K562 (cell line): ENCODE results near the gene EML6. TPM values are rescaled to one million over a fixed set of nuclear protein-coding genes. Genes with fewer than 3 reads are reported as not detected.

Source experiments
- ATAC-seq: fragments of 200-7000 bp; cut with Tn5 transposase; 3 replicates; pipeline ENCODE4 v1.9.1; 2020; ENCODE audit warnings: moderate library complexity
- BruUV-seq: library from RNA; stranded (reverse); fragments of 400-500 nt; replicated peaks from 2 replicates; lab custom pipeline; 2021; lab: Mats Ljungman, UMichigan
- CTCF ChIA-PET: fragments of 300-600 bp; formaldehyde crosslinking; extraction: SDS; loops from one replicate; lab custom pipeline; 2021; ENCODE audit warnings: low intra/inter-chr PET ratio; lab: Yijun Ruan, JAX
- POLR2A ChIA-PET: fragments of 300-600, 350-650 bp; sonication (Branson Sonifier 250); formaldehyde crosslinking; extraction: SDS; loops from one replicate; lab custom pipeline; 2021; ENCODE audit warnings: antibody characterized with exemption, inconsistent platforms; lab: Yijun Ruan, JAX
- DNase-seq, 4 experiments: peaks; one replicate each; pipeline versions ENCODE4 v3.0.0 to v3.0.0-alpha.2; 2011 to 2018; ENCODE audit warnings: low spot score in 3 of 4, mixed read lengths in 3 of 4; ENCODE audit errors: extremely low read depth in 1 of 4
- FAIRE-seq: peaks from 2 replicates; lab custom pipeline; 2011; peaks lifted over from hg19 to GRCh38; lab: Jason Lieb, UNC
- H2AFZ ChIP-seq: 2 replicates; pipeline ENCODE4 v1.6.0; 2011; ENCODE audit warnings: low read depth, low read length, control low read depth, inconsistent platforms
- H3K27ac ChIP-seq: fragments of 200-600 bp; 3 replicates; pipeline ENCODE4 v1.8.0; 2011; ENCODE audit warnings: low read depth, mild to moderate bottlenecking, control low read depth, inconsistent platforms, low read length, moderate library complexity, mixed read lengths; ENCODE audit errors: extremely low read depth
- H3K27me3 ChIP-seq, 2 experiments: fragments of 300-600 bp in 1 of 2; 2 replicates in 1 of 2; 3 replicates in 1 of 2; pipeline versions ENCODE4 v1.6.0 to v1.8.0; 2011; ENCODE audit warnings: inconsistent platforms in 2 of 2, low read length in 2 of 2, mild to moderate bottlenecking in 1 of 2, mixed read lengths in 1 of 2, moderate library complexity in 1 of 2; ENCODE audit not compliant: control insufficient read depth in 2 of 2, insufficient read depth in 2 of 2
- H3K36me3 ChIP-seq: fragments of 300-600 bp; 3 replicates; pipeline ENCODE4 v1.8.0; 2011; ENCODE audit warnings: mild to moderate bottlenecking, low read length, inconsistent platforms; ENCODE audit not compliant: control insufficient read depth, insufficient read depth
- H3K4me1 ChIP-seq, 2 experiments: fragments of 200-600 bp in 1 of 2; replicated peaks in 1 of 2; 2 replicates in 1 of 2; 3 replicates in 1 of 2; pipeline versions ENCODE4 v1.5.1 to v1.8.0; 2011; ENCODE audit warnings: inconsistent platforms in 2 of 2, low read length in 2 of 2, mild to moderate bottlenecking in 1 of 2, mixed read lengths in 1 of 2, moderate library complexity in 1 of 2; ENCODE audit not compliant: control insufficient read depth in 2 of 2, insufficient read depth in 2 of 2
- H3K4me2 ChIP-seq: 2 replicates; pipeline ENCODE4 v1.6.1; 2011; ENCODE audit warnings: low read length, control low read depth, inconsistent platforms, mixed read lengths; ENCODE audit not compliant: insufficient read depth
- H3K4me3 ChIP-seq: fragments of 200-600 bp; sonication (generic), shearing (Covaris generic); 2 replicates; pipeline ENCODE4 v1.5.1; 2016; ENCODE audit warnings: control low read depth, inconsistent platforms
- H3K79me2 ChIP-seq: fragments of 200-600 bp; 3 replicates; pipeline ENCODE4 v1.8.0; 2011; ENCODE audit warnings: low read length, inconsistent platforms; ENCODE audit not compliant: control insufficient read depth, insufficient read depth
- H3K9ac ChIP-seq, 2 experiments: 2 replicates each; pipeline versions ENCODE4 v1.6.0 to v1.6.1; 2011; ENCODE audit warnings: low read depth in 2 of 2, low read length in 2 of 2, control low read depth in 1 of 2, inconsistent platforms in 1 of 2, mild to moderate bottlenecking in 1 of 2, mixed read lengths in 1 of 2; ENCODE audit not compliant: insufficient read depth in 1 of 2
- H3K9me1 ChIP-seq: one replicate; pipeline ENCODE4 v1.6.0; 2011; ENCODE audit warnings: inconsistent platforms, mild to moderate bottlenecking, low read length, moderate library complexity; ENCODE audit not compliant: control insufficient read depth, insufficient read depth
- H3K9me3 ChIP-seq: replicated peaks from 2 replicates; pipeline ENCODE4 v1.5.1; 2011; ENCODE audit warnings: low read depth, low read length, inconsistent platforms; ENCODE audit not compliant: control insufficient read depth, insufficient read depth
- H4K20me1 ChIP-seq: replicated peaks from 2 replicates; pipeline ENCODE4 v1.6.1; 2011; ENCODE audit warnings: low read length, inconsistent platforms, mixed read lengths; ENCODE audit not compliant: control insufficient read depth, insufficient read depth
- CEBPG ChIP-seq, 3 experiments: fragments of 200-800 bp in 1 of 3; sonication (Bioruptor generic) in 1 of 3; sonication (generic) in 1 of 3; formaldehyde crosslinking in 1 of 3; IDR thresholded peaks in 2 of 3; conservative IDR thresholded peaks in 1 of 3; 2 replicates each; pipeline versions ENCODE4 v1.6.1 to v1.8.0; 2016 to 2022; ENCODE audit warnings: missing compliant biosample characterization in 2 of 3, missing genetic modification characterization in 2 of 3, mild to moderate bottlenecking in 1 of 3, missing genetic modification reagents in 1 of 3
- HOMEZ ChIP-seq: fragments of 250-450 bp; sonication (Bioruptor Pico); IDR thresholded peaks from 2 replicates; pipeline ENCODE4 v1.4.0; 2020; ENCODE audit warnings: mild to moderate bottlenecking, moderate library complexity
- ZNF174 ChIP-seq: fragments of 250-450 bp; sonication (Bioruptor Pico); IDR thresholded peaks from 2 replicates; pipeline ENCODE4 v1.4.0; 2020; ENCODE audit warnings: mild to moderate bottlenecking
- ZSCAN32 ChIP-seq: fragments of 450-650 bp; formaldehyde crosslinking; IDR thresholded peaks from 2 replicates; pipeline ENCODE4 v1.4.0; 2020; ENCODE audit warnings: mild to moderate bottlenecking, moderate library complexity
- WGBS: fragments of 100-300 bp; shearing (Covaris generic); methylation state at CpG from one replicate; pipeline ENCODE4 v1.1.6; 2016; ENCODE audit warnings: low coverage, mixed read lengths; ENCODE audit not compliant: insufficient coverage; ENCODE audit errors: missing lambda C conversion rate; 5-methylcytosine and 5-hydroxymethylcytosine counted together
- in situ Hi-C: fragments of 300-500 bp; cut with MboI; formaldehyde crosslinking; loops from 4 replicates; pipeline ENCODE4 v1.15.0; 2018; ENCODE audit warnings: inconsistent platforms, mixed read lengths
- intact Hi-C: fragments of 100-400 bp; cut with micrococcal nuclease; formaldehyde crosslinking; loops from 2 replicates; pipeline ENCODE4 v1.14.2; 2022
- polyA plus RNA-seq, 8 experiments: library from polyadenylated mRNA; depleted of rRNA in 4 of 8; stranded (reverse) in 5 of 8; unstranded in 3 of 8; fragments of >200 nt; fragmentation: Nextera tagmentation in 2 of 8; fragmentation: Illumina TruSeq in 1 of 8; extraction: Ambion mirVana in 2 of 8; extraction: Trizol in 1 of 8; gene quantifications; 2 replicates each; pipeline versions ENCODE4 v1.2.1 to v1.2.3, GENCODE V29; 2011 to 2014; ENCODE audit warnings: inconsistent platforms in 1 of 8, missing spikeins in 1 of 8
- total RNA-seq, 7 experiments: library from RNA; depleted of rRNA in 6 of 7; stranded (reverse); fragments of >200 nt in 6 of 7; fragmentation: Illumina TruSeq in 2 of 7; extraction: Trizol in 2 of 7; gene quantifications; 2 replicates each; pipeline versions ENCODE4 v1.2.1 to v1.2.3, GENCODE V29; 2011 to 2021; ENCODE audit warnings: low replicate concordance in 1 of 7
- TF ChIP-seq, protein P1 (sequence below), 2 experiments: fragments of 450-650 bp in 1 of 2; sonication (generic) in 1 of 2; formaldehyde crosslinking in 1 of 2; IDR thresholded peaks in 1 of 2; conservative IDR thresholded peaks in 1 of 2; 2 replicates each; pipeline versions ENCODE4 v1.6.1 to v1.8.1; 2016 to 2023; ENCODE audit warnings: mild to moderate bottlenecking in 2 of 2, moderate library complexity in 2 of 2, inconsistent platforms in 1 of 2, missing genetic modification reagents in 1 of 2

EML6 gene
- total and polyA plus RNA-seq, 9 of the 15 experiments (the other 6 are each of a cell fraction or from before 2014, with no cell fraction given) = 0.07 to 0.56 (median 0.25) TPM

DNA sequence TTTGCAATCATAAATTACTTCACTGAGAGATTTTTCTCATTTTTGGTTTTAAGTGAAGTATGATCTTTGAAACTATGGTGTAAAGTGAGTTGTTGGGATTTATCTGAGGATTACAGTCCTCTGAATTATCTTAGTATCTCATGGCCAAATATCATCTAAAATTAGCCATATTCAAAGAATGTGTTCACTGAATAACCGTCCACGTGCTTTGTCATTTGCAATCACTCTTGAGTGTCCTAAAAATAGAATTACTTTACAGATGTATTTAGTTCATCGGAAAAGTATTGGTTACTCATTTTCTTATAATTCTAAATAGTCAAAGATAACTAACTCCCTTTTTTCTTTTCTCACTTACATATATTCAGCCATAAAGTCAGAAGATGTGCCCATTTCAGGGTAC is 185.5 kb downstream of the EML6 start (continued):
- no peak for TF ChIP-seq HOMEZ

- Histone ChIP-seq H4K20me1 (no peaks in the 10 kb centered on the region), H3K27ac (no peak overlapping the region), H3K4me3 (no peak overlapping the region), H3K36me3 (no peaks in the 10 kb centered on the region), H3K27me3 (no peaks in the 10 kb centered on the region)
- POLR2A ChIA-PET = interaction anchor here (0.8 kb wide), 1 partner anchor 162 kb away, joined by 3 read pairs; no protein-coding TSS in a partner anchor
- no peak for TF ChIP-seq ZNF174 (CRISPR knock-in tag)
- TF ChIP-seq, protein P1, sequence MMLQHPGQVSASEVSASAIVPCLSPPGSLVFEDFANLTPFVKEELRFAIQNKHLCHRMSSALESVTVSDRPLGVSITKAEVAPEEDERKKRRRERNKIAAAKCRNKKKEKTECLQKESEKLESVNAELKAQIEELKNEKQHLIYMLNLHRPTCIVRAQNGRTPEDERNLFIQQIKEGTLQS (IDR thresholded peaks at IDR 0.05) = peak; percentile 58
- TF ChIP-seq, protein P1 (CRISPR knock-in tag; conservative IDR thresholded peaks at IDR 0.05) = no peak
- TF ChIP-seq ZSCAN32 (CRISPR knock-in tag) = 0 out of 2 replicates have a peak, but pooled peaks have one; percentile 13
- TF ChIP-seq CEBPG (CRISPR knock-in tag; IDR thresholded peaks at IDR 0.05) = no peak
- peak; percentile 26 to 61; a peak in 2 of 4 replicates for TF ChIP-seq CEBPG (tag; conservative IDR thresholded peaks at IDR 0.05 in 1 of 2, IDR thresholded peaks at IDR 0.05 in 1 of 2)
- TF ChIP-seq, all 486 proteins: peak for 3
- Histone ChIP-seq H3K4me1 (no peaks in the 10 kb centered on the region), H3K79me2 (no peaks in the 10 kb centered on the region), H3K9ac (no peak overlapping the region), H3K9me3 (no peaks in the 10 kb centered on the region), H3K9me1 (no peaks in the 10 kb centered on the region), H3K4me2 (no peak overlapping the region), H2AFZ (no peak overlapping the region)
- in situ Hi-C loops (no loop called here), intact Hi-C loops (no loop called here)
- 4% methylated on average over 4 of the region's 4 CpGs for WGBS
- CTCF ChIA-PET = no interaction called here
- ATAC-seq (no peak), FAIRE-seq (no peak), DNase-seq (no peak)
- no TSS peak for BruUV-seq
Measured at GRCh38 chr2:54912305-54912704, 188.8 kb downstream of the EML6 start.
